Mucosa of stomach (tissue), 1 donor: Measurements from ENCODE around the gene RFK.

Source experiments
- H3K27me3 ChIP-seq: one replicate; pipeline ENCODE4 v1.7.0; 2013; ENCODE audit warnings: mild to moderate bottlenecking, low read length; ENCODE audit not compliant: control insufficient read depth, insufficient read depth
- H3K36me3 ChIP-seq: one replicate; pipeline ENCODE4 v1.7.0; 2013; ENCODE audit warnings: low read length; ENCODE audit not compliant: control insufficient read depth, insufficient read depth
- H3K4me1 ChIP-seq: one replicate; pipeline ENCODE4 v1.7.0; 2013; ENCODE audit warnings: mild to moderate bottlenecking, low read length; ENCODE audit not compliant: control insufficient read depth, insufficient read depth
- H3K4me3 ChIP-seq: one replicate; pipeline ENCODE4 v1.7.0; 2013; ENCODE audit warnings: low read length
- H3K9ac ChIP-seq: one replicate; pipeline ENCODE4 v1.7.0; 2013; ENCODE audit warnings: mild to moderate bottlenecking, low read length, moderate library complexity
- H3K9me3 ChIP-seq: one replicate; pipeline ENCODE4 v1.7.0; 2013; ENCODE audit warnings: mild to moderate bottlenecking, low read length, moderate library complexity; ENCODE audit not compliant: control insufficient read depth
- donor health status: Pancreatic carcinoma.

RFK gene

GRCh38 chr9:76403352-76403751 is 9.1 kb upstream of the RFK start:
- Histone ChIP-seq H3K36me3 (no peaks in the 10 kb centered on the region), H3K9me3 (no peaks in the 10 kb centered on the region), H3K27me3 (no peaks in the 10 kb centered on the region), H3K9ac (peak overlapping the region; percentile 1), H3K4me1 (peaks cover 6% of the 10 kb centered on the region), H3K4me3 (no peak overlapping the region)

DNA sequence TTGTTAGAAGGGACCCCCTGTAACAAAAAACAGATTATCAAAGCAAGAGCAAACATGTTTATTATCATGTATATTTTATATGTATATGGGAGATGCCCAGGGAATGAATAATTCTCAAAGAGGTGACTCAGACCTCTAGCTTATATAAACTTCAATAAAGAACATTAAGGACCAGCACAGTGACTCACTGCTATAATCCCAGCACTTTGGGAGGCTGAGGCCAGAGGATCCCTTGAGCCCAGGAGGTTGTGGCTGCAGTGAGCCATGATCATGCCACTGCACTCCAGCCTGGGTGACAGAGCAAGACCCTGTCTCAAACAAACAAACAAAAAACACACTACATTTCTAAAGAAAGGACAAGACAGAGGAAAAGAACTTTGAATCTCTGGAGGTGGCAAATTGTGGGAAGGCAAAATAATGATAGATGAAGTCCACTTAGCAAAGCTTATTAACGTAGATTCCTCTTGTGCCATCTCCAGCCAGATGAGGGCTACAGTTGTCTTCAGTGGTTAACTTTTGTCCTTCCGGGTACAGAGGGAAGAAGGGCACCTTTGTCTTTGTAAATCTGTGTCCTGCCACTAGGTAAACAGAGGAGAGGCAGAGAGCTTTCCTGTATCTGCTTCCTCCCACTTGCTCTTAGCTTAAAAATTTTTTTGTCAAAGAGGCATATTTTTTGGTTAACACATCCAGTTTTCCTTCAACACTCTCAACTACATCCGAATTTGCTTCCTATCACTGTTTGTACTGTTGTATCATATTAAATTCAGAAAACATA is 7.5 kb upstream of the RFK start:
- Histone ChIP-seq H3K4me1 (peaks cover 6% of the 10 kb centered on the region), H3K9me3 (no peaks in the 10 kb centered on the region), H3K27me3 (no peaks in the 10 kb centered on the region), H3K4me3 (no peak overlapping the region), H3K9ac (no peak overlapping the region), H3K36me3 (no peaks in the 10 kb centered on the region)

DNA sequence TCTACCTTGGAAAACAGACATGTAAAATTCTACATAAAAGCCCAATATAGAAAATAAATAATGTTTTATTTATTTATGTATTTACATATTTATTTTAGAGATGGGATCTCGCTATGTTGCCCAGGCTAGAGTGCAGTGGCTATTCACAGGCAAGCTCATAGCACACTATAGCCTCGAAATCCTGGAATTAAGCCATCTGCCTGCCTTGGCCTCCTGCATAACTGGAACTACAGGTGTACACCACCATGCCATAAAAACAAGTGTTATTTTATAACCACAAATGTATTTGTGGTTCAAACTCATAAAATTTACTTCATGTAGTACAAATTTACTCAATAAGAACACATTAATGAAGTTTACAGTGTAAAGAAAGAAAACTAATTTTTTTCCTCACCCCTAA is 7.0 kb upstream of the RFK start:
- Histone ChIP-seq H3K9me3 (no peaks in the 10 kb centered on the region), H3K36me3 (no peaks in the 10 kb centered on the region), H3K27me3 (no peaks in the 10 kb centered on the region), H3K4me1 (peaks cover 6% of the 10 kb centered on the region), H3K4me3 (no peak overlapping the region), H3K9ac (no peak overlapping the region)

- H3K4me1 ChIP-seq = peaks cover 7% of the 10 kb centered on the region
- no peak overlapping the region for H3K9ac ChIP-seq
- no peak overlapping the region for H3K4me3 ChIP-seq
- H3K27me3 ChIP-seq = no peaks in the 10 kb centered on the region
- H3K36me3 ChIP-seq = no peaks in the 10 kb centered on the region
- no peaks in the 10 kb centered on the region for H3K9me3 ChIP-seq
Measured at GRCh38 chr9:76400534-76401096, 6.4 kb upstream of the RFK start.

- no peak overlapping the region for H3K9ac ChIP-seq
- no peaks in the 10 kb centered on the region for H3K27me3 ChIP-seq
- H3K9me3 ChIP-seq = no peaks in the 10 kb centered on the region
- peaks cover 12% of the 10 kb centered on the region for H3K4me1 ChIP-seq
- no peaks in the 10 kb centered on the region for H3K36me3 ChIP-seq
- no peak overlapping the region for H3K4me3 ChIP-seq
Measured at GRCh38 chr9:76399856-76400255, 5.6 kb upstream of the RFK start.

GRCh38 chr9:76396597-76396996 is 2.4 kb upstream of the RFK start:
- Histone ChIP-seq H3K4me3 (no peak overlapping the region), H3K4me1 (peaks cover 7% of the 10 kb centered on the region), H3K27me3 (no peaks in the 10 kb centered on the region), H3K9ac (no peak overlapping the region), H3K9me3 (no peaks in the 10 kb centered on the region), H3K36me3 (no peaks in the 10 kb centered on the region)

- Histone ChIP-seq H3K4me1 (peaks cover 6% of the 10 kb centered on the region), H3K36me3 (no peaks in the 10 kb centered on the region), H3K27me3 (no peaks in the 10 kb centered on the region), H3K4me3 (no peak overlapping the region), H3K9ac (no peak overlapping the region), H3K9me3 (no peaks in the 10 kb centered on the region)
Measured at GRCh38 chr9:76396144-76396543, 1.9 kb upstream of the RFK start.

DNA sequence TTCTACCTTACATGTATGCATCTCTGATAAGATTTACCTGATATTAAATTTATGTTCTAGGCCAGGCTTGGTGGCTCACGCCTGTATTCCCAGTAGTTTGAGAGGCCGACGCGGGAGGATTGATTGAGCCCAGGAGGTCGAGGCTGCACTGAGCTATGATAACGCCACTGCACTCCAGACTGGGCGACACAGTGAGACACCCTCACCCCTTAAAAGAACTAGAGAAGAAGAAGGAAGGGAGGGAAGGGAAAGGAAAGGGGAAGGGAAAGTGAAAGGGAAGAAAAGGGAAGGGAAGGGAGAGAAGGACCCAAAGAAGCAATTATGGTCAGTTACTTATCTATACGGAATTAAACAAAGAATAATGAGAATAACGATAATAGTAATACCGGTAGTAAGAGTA is 1.2 kb upstream of the RFK start:
- no peaks in the 10 kb centered on the region for H3K9me3 ChIP-seq
- H3K4me3 ChIP-seq = no peak overlapping the region
- peaks cover 6% of the 10 kb centered on the region for H3K4me1 ChIP-seq
- H3K9ac ChIP-seq = peak overlapping the region; percentile 83
- no peaks in the 10 kb centered on the region for H3K27me3 ChIP-seq
- H3K36me3 ChIP-seq = no peaks in the 10 kb centered on the region

- Histone ChIP-seq H3K36me3 (no peaks in the 10 kb centered on the region), H3K4me3 (peak overlapping the region; percentile 17), H3K9me3 (no peaks in the 10 kb centered on the region), H3K4me1 (peaks cover 6% of the 10 kb centered on the region), H3K27me3 (no peaks in the 10 kb centered on the region), H3K9ac (peak overlapping the region; percentile 83)
Measured at GRCh38 chr9:76394960-76395252, 680 bp upstream of the RFK start.

GRCh38 chr9:76390656-76391055 is 3.6 kb downstream of the RFK start:
- no peaks in the 10 kb centered on the region for H3K36me3 ChIP-seq

GRCh38 chr9:76379494-76379893 is 14.7 kb downstream of the RFK start:
- Histone ChIP-seq H3K36me3 (no peaks in the 10 kb centered on the region), H3K4me1 (peaks cover 26% of the 10 kb centered on the region), H3K9ac (no peak overlapping the region), H3K27me3 (no peaks in the 10 kb centered on the region), H3K9me3 (no peaks in the 10 kb centered on the region), H3K4me3 (no peak overlapping the region)

More at GRCh38 chr9:76390656-76391055, 3.6 kb downstream of the RFK start:
- Histone ChIP-seq H3K9ac (no peak overlapping the region), H3K4me1 (peaks cover 5% of the 10 kb centered on the region), H3K4me3 (no peak overlapping the region), H3K9me3 (no peaks in the 10 kb centered on the region), H3K27me3 (no peaks in the 10 kb centered on the region)

GRCh38 chr9:76378367-76379073 is 15.7 kb downstream of the RFK start:
- Histone ChIP-seq H3K4me3 (no peak overlapping the region), H3K9ac (no peak overlapping the region)

More at GRCh38 chr9:76378367-76379073, 15.7 kb downstream of the RFK start:
- Histone ChIP-seq H3K27me3 (no peaks in the 10 kb centered on the region), H3K4me1 (peaks cover 36% of the 10 kb centered on the region), H3K36me3 (no peaks in the 10 kb centered on the region), H3K9me3 (no peaks in the 10 kb centered on the region)
